Neural progenitor cell (in vitro differentiated cells): ENCODE results near the gene RFPL2. TPM values are rescaled to one million over a fixed set of nuclear protein-coding genes. Genes with fewer than 3 reads are reported as not detected.

Experiments used
- DNase-seq: peaks from one replicate; pipeline ENCODE4 v3.0.0-alpha.2; 2016; ENCODE audit warnings: low spot score
- H2AFZ ChIP-seq: fragments of 200-600 bp; sonication (generic); replicated peaks from 2 replicates; pipeline ENCODE4 v1.6.1; 2016; ENCODE audit warnings: antibody characterized with exemption
- H3F3A ChIP-seq: fragments of 200-600 bp; sonication (generic); 2 replicates; pipeline ENCODE4 v1.6.1; 2016; ENCODE audit warnings: antibody characterized with exemption, low read depth
- H3K27ac ChIP-seq: fragments of 200-600 bp; sonication (generic); 2 replicates; pipeline ENCODE4 v1.5.1; 2016; ENCODE audit warnings: mild to moderate bottlenecking
- H3K27me3 ChIP-seq: fragments of 200-600 bp; sonication (generic); 2 replicates; pipeline ENCODE4 v1.6.1; 2016; ENCODE audit warnings: mild to moderate bottlenecking, moderate library complexity
- H3K36me3 ChIP-seq: fragments of 200-600 bp; sonication (generic); 2 replicates; pipeline ENCODE4 v1.5.1; 2016
- H3K4me1 ChIP-seq: fragments of 200-600 bp; sonication (generic); 2 replicates; pipeline ENCODE4 v1.6.1; 2016; ENCODE audit warnings: mixed run types
- H3K4me2 ChIP-seq: fragments of 200-600 bp; sonication (generic); 2 replicates; pipeline ENCODE4 v1.6.1; 2016
- H3K4me3 ChIP-seq: fragments of 200-600 bp; sonication (generic); 2 replicates; pipeline ENCODE4 v1.5.1; 2016
- H3K79me2 ChIP-seq: fragments of 200-600 bp; sonication (generic); 2 replicates; pipeline ENCODE4 v1.6.1; 2016; ENCODE audit warnings: low read depth
- H3K9ac ChIP-seq: fragments of 200-600 bp; sonication (generic); 2 replicates; pipeline ENCODE4 v1.6.1; 2016
- H3K9me3 ChIP-seq: fragments of 200-600 bp; sonication (generic); 2 replicates; pipeline ENCODE4 v1.5.1; 2016; ENCODE audit warnings: low read depth
- H4K20me1 ChIP-seq: fragments of 200-600 bp; sonication (generic); 2 replicates; pipeline ENCODE4 v1.6.1; 2016; ENCODE audit warnings: low read depth
- H3K27ac Mint-ChIP-seq: 3 replicates; pipeline ENCODE4 v1.8.0; 2021; ENCODE audit warnings: mixed read lengths
- H3K27me3 Mint-ChIP-seq: 2 replicates; pipeline ENCODE4 v1.8.0; 2022; ENCODE audit warnings: low read depth, mild to moderate bottlenecking, inconsistent platforms, moderate library complexity, mixed read lengths; ENCODE audit not compliant: insufficient read depth
- H3K36me3 Mint-ChIP-seq: 3 replicates; pipeline ENCODE4 v1.8.0; 2021; ENCODE audit warnings: mixed read lengths
- H3K4me1 Mint-ChIP-seq: 3 replicates; pipeline ENCODE4 v1.8.0; 2021; ENCODE audit warnings: mixed read lengths
- H3K4me3 Mint-ChIP-seq: 3 replicates; pipeline ENCODE4 v1.8.0; 2021; ENCODE audit warnings: mild to moderate bottlenecking, moderate library complexity, mixed read lengths
- H3K9me3 Mint-ChIP-seq: 3 replicates; pipeline ENCODE4 v1.8.0; 2020; ENCODE audit warnings: mixed read lengths
- EZH2 ChIP-seq: fragments of 200-600 bp; sonication (generic); IDR thresholded peaks from 2 replicates; pipeline ENCODE4 v1.6.1; 2017; ENCODE audit warnings: antibody characterized with exemption, mild to moderate bottlenecking, moderate library complexity
- EZH2phosphoT487 ChIP-seq: fragments of 200-600 bp; sonication (generic); IDR thresholded peaks from 2 replicates; pipeline ENCODE4 v1.6.1; 2017; ENCODE audit warnings: antibody characterized with exemption
- total RNA-seq: library from RNA; depleted of rRNA; stranded (reverse); fragments of >200 nt; gene quantifications from 2 replicates; pipeline ENCODE4 v1.2.3, GENCODE V29; 2015; ENCODE audit warnings: low replicate concordance
- TF ChIP-seq, protein P1 (sequence below): fragments of 200-600 bp; sonication (generic); IDR thresholded peaks from 2 replicates; pipeline ENCODE4 v1.5.1; 2017; ENCODE audit warnings: antibody characterized with exemption, mild to moderate bottlenecking

The RFPL2 gene
- total RNA-seq, 1 donor from 2014 or later, result 1.8 TPM

DNA sequence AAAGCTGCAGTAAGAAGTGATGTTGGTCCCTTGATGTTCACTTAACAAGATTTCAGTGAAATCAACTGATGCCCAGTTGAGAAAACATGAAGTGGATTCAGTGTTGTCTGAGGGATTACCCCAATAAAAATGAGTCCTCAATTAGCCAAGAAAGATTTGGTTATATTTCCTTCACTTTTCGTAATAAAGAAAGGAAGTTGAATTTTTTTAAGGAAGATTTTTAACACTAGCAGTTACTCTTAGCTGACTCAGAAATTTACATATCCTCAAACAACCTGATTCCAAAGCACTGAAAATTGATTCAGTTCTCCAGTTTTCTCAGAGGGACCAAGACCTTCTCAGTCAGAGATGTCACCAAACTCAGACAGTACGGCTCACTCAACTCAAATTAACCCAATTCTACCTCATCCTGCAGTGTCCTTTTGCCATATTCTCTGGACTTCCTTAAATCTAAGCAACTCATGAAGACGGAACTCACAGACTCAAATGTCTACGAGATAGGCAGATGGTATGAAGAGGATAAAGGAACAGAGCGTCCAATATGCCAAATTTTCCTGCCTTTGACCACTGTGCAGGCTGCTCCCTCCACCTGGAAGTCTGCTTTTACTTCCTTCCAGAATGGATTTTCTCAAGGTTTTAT lies 27.4 kb upstream of the RFPL2 start:
- Histone ChIP-seq H3F3A (no peaks in the 10 kb centered on the region), H3K4me3 (no peak overlapping the region), H3K79me2 (no peaks in the 10 kb centered on the region), H3K27ac (no peak overlapping the region), H3K27me3 (peaks cover 19% of the 10 kb centered on the region), H2AFZ (no peak overlapping the region), H3K9ac (no peak overlapping the region), H4K20me1 (no peaks in the 10 kb centered on the region), H3K9me3 (no peaks in the 10 kb centered on the region), H3K4me1 (no peaks in the 10 kb centered on the region), H3K36me3 (no peaks in the 10 kb centered on the region), H3K4me2 (no peak overlapping the region)
- DNase-seq, result no peak
- Mint-ChIP-seq H3K9me3 (no peaks in the 10 kb centered on the region), H3K27ac (no peak overlapping the region), H3K4me3 (no peak overlapping the region), H3K27me3 (peaks cover 3% of the 10 kb centered on the region), H3K4me1 (peaks cover 4% of the 10 kb centered on the region), H3K36me3 (no peaks in the 10 kb centered on the region)
- TF ChIP-seq, protein P1, sequence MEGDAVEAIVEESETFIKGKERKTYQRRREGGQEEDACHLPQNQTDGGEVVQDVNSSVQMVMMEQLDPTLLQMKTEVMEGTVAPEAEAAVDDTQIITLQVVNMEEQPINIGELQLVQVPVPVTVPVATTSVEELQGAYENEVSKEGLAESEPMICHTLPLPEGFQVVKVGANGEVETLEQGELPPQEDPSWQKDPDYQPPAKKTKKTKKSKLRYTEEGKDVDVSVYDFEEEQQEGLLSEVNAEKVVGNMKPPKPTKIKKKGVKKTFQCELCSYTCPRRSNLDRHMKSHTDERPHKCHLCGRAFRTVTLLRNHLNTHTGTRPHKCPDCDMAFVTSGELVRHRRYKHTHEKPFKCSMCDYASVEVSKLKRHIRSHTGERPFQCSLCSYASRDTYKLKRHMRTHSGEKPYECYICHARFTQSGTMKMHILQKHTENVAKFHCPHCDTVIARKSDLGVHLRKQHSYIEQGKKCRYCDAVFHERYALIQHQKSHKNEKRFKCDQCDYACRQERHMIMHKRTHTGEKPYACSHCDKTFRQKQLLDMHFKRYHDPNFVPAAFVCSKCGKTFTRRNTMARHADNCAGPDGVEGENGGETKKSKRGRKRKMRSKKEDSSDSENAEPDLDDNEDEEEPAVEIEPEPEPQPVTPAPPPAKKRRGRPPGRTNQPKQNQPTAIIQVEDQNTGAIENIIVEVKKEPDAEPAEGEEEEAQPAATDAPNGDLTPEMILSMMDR, result no peak
- no peak for TF ChIP-seq EZH2phosphoT487

DNA sequence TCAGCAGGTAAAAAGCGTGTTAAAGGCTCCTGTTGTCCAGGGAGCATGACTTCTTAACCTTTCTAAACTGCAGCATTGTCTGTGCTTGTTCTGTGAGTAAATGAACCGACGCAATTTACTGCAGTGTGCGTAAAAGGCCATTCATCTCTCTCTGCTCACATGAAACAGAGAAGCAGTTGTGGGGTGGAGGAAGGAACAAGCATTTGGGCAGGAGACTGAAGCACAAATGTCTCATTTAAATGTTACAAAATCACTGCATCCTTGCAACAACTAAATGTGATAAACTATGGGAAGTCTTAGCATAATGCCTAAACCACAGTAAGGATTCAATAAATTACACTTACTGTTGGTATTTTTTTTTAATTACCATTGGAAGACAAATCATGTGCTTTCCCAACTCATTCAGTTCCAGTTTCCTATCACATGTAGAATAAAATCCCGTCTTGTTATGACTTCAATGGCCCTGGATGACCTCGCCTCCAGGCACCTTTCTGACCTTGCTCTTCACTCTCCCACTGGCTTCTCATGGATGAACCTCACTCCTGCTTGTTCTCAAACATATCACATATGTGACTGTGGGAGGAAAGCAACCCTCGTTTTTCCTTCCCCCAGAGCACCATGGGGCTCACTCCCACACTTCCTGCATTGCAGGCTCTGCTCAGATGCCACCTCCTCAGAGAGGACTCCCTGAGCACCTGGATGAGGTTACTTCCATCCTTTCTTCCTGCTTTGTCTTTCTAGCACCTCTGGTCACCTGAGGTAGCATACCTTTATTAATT lies 21.6 kb upstream of the RFPL2 start:
- H3K9me3 Mint-ChIP-seq, result no peaks in the 10 kb centered on the region
- no peak overlapping the region for H2AFZ ChIP-seq
- H3K4me3 Mint-ChIP-seq, result peak overlapping the region; percentile 5
- no peaks in the 10 kb centered on the region for H3K36me3 Mint-ChIP-seq
- no peaks in the 10 kb centered on the region for H4K20me1 ChIP-seq
- peak overlapping the region; percentile 65 for H3K4me2 ChIP-seq
- H3F3A ChIP-seq, result no peaks in the 10 kb centered on the region
- no peaks in the 10 kb centered on the region for H3K36me3 ChIP-seq
- peaks cover 31% of the 10 kb centered on the region for H3K27me3 ChIP-seq
- TF ChIP-seq, protein P1, result no peak
- no peak for TF ChIP-seq EZH2phosphoT487
- TF ChIP-seq EZH2, result no peak
- no peaks in the 10 kb centered on the region for H3K79me2 ChIP-seq
- peak; percentile 73 for DNase-seq
- H3K9ac ChIP-seq, result no peak overlapping the region
- H3K27ac Mint-ChIP-seq, result no peak overlapping the region
- H3K4me3 ChIP-seq, result no peak overlapping the region
- H3K9me3 ChIP-seq, result no peaks in the 10 kb centered on the region
- H3K27me3 Mint-ChIP-seq, result peaks cover 3% of the 10 kb centered on the region
- no peak overlapping the region for H3K27ac ChIP-seq
- H3K4me1 ChIP-seq, result peaks cover 14% of the 10 kb centered on the region
- peaks cover 14% of the 10 kb centered on the region for H3K4me1 Mint-ChIP-seq

DNA sequence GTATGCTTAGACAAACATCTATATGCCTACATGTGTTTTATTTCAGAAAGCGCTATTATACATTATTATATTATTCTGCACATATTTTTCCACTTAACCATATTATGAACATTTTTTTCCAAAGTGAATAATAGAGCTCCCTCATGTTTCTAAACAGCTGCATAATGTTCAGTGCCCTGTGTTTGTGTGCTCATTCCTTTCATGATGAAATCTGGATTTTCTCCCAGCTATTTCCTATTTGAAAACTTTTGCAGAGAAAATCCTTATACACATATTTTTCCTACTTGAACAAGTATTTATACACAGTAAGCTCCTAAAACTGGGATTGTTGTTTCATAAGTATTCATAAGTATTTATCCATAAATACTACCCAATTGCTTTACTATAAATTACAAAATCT lies 18.1 kb upstream of the RFPL2 start:
- no peak for TF ChIP-seq EZH2phosphoT487
- TF ChIP-seq, protein P1, result no peak
- no peak overlapping the region for H2AFZ ChIP-seq
- H3F3A ChIP-seq, result no peaks in the 10 kb centered on the region
- H3K4me1 Mint-ChIP-seq, result peaks cover 14% of the 10 kb centered on the region
- H3K9me3 Mint-ChIP-seq, result no peaks in the 10 kb centered on the region
- H3K36me3 Mint-ChIP-seq, result no peaks in the 10 kb centered on the region
- peaks cover 14% of the 10 kb centered on the region for H3K4me1 ChIP-seq
- no peak overlapping the region for H3K9ac ChIP-seq
- no peak overlapping the region for H3K4me3 ChIP-seq
- no peak for DNase-seq
- no peaks in the 10 kb centered on the region for H3K27me3 Mint-ChIP-seq
- no peak overlapping the region for H3K27ac ChIP-seq
- no peak overlapping the region for H3K4me3 Mint-ChIP-seq
- H3K79me2 ChIP-seq, result no peaks in the 10 kb centered on the region
- H3K27ac Mint-ChIP-seq, result no peak overlapping the region
- H4K20me1 ChIP-seq, result no peaks in the 10 kb centered on the region
- H3K27me3 ChIP-seq, result peaks cover 60% of the 10 kb centered on the region
- H3K9me3 ChIP-seq, result no peaks in the 10 kb centered on the region
- no peaks in the 10 kb centered on the region for H3K36me3 ChIP-seq
- H3K4me2 ChIP-seq, result no peak overlapping the region
